Lower leg skin (tissue), 4 donors: ENCODE measurements around the gene EHD4. TPM values are rescaled to one million over a fixed set of nuclear protein-coding genes. Genes with fewer than 3 reads are reported as not detected.
A peak's percentile ranks its signal among the peaks of the same experiment; 100 is the strongest.

Experiments
- DNase-seq, 2 donors: peaks; one replicate each; pipeline ENCODE4 v3.0.0-alpha.2; 2019; ENCODE audit warnings: low spot score in 2 of 2
- H3K4me3 ChIP-seq: fragments of 200-600 bp; sonication (generic); 2 replicates; pipeline ENCODE4 v1.5.1; 2017; ENCODE audit warnings: mild to moderate bottlenecking, low read depth; ENCODE audit not compliant: poor library complexity, severe bottlenecking
- POLR2A ChIP-seq, 2 donors: fragments of 450-650 bp; IDR thresholded peaks; one replicate each; pipeline ENCODE4 v1.6.1; 2016 to 2017; ENCODE audit warnings: antibody characterized with exemption in 2 of 2, mild to moderate bottlenecking in 1 of 2, moderate library complexity in 1 of 2
- WGBS, 2 donors: methylation state at CpG; one replicate each; pipeline ENCODE4 v1.1.5; 2018; 5-methylcytosine and 5-hydroxymethylcytosine counted together
- intact Hi-C: fragments of 100-400 bp; cut with DNase I; formaldehyde crosslinking; loops from one replicate; pipeline ENCODE4 v1.15.0; 2023; ENCODE audit warnings: low total_unique reads
- total RNA-seq, 4 donors: library from RNA; depleted of rRNA; stranded (reverse); fragments of >200 nt; gene quantifications; one replicate each; pipeline ENCODE4 v1.1.0, GENCODE V29; 2016
- TF ChIP-seq, protein P1 (sequence below), 3 donors: fragments of 450-650 bp; IDR thresholded peaks; one replicate each; pipeline ENCODE4 v1.5.1; 2016; ENCODE audit warnings: antibody characterized with exemption in 3 of 3, mild to moderate bottlenecking in 3 of 3, moderate library complexity in 2 of 3

EHD4 gene
- total RNA-seq, 4 donors from 2014 or later: 19.6 to 27.3 (median 23.3) TPM

DNA sequence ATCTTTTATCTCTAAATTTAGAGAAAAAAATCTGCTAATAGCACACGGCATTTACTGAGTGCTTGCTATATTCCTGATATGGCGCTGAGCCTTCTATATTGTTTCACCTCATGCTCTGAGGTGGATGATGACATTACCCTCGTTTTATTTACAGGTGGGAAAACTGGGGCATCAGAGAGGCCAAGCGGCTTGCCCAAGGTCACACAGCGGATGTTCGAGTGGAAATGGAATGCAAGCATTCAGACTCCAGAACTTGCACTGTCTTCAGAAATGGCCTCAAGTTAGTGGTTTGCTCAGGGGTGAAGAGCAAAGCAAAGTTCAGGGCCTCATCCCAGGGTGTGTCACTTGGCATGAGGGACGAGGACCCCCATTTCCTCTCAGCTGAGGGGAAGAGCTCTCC is 17.3 kb downstream of the EHD4 start:
- TF ChIP-seq POLR2A (IDR thresholded peaks at IDR 0.05): no peak
- TF ChIP-seq, protein P1, sequence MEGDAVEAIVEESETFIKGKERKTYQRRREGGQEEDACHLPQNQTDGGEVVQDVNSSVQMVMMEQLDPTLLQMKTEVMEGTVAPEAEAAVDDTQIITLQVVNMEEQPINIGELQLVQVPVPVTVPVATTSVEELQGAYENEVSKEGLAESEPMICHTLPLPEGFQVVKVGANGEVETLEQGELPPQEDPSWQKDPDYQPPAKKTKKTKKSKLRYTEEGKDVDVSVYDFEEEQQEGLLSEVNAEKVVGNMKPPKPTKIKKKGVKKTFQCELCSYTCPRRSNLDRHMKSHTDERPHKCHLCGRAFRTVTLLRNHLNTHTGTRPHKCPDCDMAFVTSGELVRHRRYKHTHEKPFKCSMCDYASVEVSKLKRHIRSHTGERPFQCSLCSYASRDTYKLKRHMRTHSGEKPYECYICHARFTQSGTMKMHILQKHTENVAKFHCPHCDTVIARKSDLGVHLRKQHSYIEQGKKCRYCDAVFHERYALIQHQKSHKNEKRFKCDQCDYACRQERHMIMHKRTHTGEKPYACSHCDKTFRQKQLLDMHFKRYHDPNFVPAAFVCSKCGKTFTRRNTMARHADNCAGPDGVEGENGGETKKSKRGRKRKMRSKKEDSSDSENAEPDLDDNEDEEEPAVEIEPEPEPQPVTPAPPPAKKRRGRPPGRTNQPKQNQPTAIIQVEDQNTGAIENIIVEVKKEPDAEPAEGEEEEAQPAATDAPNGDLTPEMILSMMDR (IDR thresholded peaks at IDR 0.05): no peak
- 91 to 93% methylated on average over 7 of the region's 7 CpGs for WGBS, 2 donors
- no peak overlapping the region for H3K4me3 ChIP-seq
- intact Hi-C loops: no loop called here
- DNase-seq: peak in 1 of 2 donors; percentile 18

DNA sequence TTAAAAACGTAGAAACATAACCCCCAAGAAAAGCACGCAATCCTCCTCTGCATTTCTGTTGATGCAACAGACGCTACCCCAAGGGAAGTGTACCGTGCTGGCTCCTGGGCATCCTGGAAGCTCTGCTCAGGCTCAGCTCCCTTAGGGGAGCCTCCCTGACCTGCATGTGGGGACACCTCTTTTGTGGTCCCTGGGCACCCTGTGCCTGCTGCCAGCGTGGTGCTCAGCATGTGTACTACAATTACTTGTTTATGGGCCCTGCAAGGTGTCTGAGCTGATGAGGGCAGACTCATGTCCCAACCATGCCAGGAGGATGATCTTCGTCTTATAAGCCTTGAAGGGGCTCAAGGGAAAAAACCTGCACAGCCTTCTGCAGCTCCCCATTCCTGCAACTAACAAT is 18.3 kb downstream of the EHD4 start:
- intact Hi-C loops: no loop called here
- DNase-seq: peak in 1 of 2 donors; percentile 57
- no peak overlapping the region for H3K4me3 ChIP-seq
- 91 to 92% methylated on average over 6 of the region's 6 CpGs for WGBS, 2 donors
- TF ChIP-seq, protein P1 (IDR thresholded peaks at IDR 0.05): no peak
- TF ChIP-seq POLR2A (IDR thresholded peaks at IDR 0.05): no peak

DNA sequence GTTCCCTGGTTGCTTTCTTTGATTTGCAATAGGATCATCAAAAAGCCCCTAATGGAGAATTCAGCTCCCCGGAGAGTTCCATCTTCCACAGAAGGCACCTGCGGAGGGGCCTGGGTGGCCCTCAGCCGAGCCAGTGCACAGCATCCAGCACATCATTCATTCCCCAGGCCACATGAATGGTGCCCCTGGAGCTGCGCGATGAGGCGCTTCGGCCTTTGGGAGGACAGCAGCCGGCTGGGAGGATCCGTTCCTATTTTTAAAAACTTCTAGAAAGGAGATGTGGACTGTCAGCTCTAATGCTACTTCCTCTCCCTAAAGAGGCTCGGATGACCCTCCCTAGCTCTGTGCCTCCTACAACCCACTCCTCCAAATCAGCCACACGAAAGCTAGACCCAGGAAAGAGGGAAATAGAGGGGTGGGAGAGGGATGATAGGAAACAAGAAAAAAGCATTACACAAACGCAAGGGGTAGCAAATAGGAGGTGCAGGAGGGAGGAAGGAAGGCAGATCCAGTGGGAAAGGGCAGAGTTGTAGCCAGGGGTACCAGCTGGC is 20.3 kb downstream of the EHD4 start:
- no peak overlapping the region for H3K4me3 ChIP-seq
- intact Hi-C loops: no loop called here
- TF ChIP-seq, protein P1 (IDR thresholded peaks at IDR 0.05): no peak
- TF ChIP-seq POLR2A (IDR thresholded peaks at IDR 0.05): no peak
- DNase-seq: peak in 1 of 2 donors; percentile 73
- WGBS, 2 donors: 79 to 93% methylated on average over 12 of the region's 12 CpGs

DNA sequence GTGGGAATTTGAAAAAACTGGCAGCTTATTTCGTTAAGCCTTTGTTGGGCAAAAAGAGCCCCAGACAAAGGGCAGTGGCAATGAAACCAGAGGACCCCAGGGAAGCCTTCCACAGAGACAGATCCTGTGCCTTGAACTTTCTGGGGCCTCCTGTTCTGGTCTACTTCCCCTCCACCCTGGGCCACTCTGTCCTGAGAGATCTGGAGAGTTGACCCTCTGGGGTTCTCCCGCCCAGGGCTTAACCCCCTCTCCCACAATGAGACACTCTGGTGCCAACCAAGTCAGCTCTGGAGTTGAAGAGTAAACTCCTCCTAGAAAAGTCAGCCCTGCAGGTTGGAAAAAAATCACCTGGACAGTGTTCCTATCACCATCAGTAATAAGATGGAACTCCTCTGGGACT is 20.8 kb downstream of the EHD4 start:
- WGBS, 2 donors: 37 to 57% methylated on average over 2 of the region's 2 CpGs
- DNase-seq: peak in 1 of 2 donors; percentile 79
- intact Hi-C loops: no loop called here
- TF ChIP-seq, protein P1 (IDR thresholded peaks at IDR 0.05): no peak
- TF ChIP-seq POLR2A (IDR thresholded peaks at IDR 0.05): no peak
- H3K4me3 ChIP-seq: no peak overlapping the region

DNA sequence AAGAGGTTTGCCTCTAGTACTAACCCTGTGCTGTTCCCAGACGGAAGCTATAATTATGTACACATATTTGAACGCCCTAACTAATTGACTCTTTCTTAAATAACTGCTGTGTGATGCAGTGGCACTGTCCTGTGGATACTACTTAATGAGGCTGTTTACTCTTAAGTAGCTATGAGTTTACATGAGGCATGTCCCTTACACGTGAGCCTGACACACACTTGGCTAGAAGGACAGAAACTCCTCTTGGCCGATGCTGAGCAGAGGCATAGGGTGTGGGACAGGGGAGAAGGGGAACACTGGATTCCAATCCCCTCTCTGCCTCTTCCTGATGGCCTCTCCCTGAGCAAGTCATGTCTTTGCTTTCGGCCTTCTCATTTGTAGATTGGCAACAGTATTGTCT is 21.9 kb downstream of the EHD4 start:
- WGBS, 2 donors: 35 to 52% methylated on average over 5 of the region's 5 CpGs
- H3K4me3 ChIP-seq: no peak overlapping the region
- TF ChIP-seq, protein P1 (IDR thresholded peaks at IDR 0.05): no peak
- TF ChIP-seq POLR2A (IDR thresholded peaks at IDR 0.05): no peak
- peak; percentile 36 to 81 for DNase-seq
- intact Hi-C loops: no loop called here

DNA sequence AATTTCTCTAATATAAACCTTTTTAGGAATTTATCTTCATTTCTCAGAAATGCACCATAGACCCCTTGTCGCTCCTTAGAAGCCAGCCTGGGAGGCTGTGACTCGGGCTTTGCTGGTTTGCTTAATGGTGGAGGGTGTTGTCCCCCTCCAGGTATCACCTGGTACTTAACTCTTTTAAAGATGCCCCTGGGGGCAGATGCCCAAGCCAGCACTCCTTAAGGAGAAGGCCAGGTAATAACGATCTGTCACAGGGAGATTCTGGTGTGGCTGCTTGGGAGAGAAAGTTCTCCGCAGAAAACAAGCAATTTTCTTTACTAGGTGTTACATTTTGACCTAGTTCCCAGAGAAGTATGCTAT is 22.3 kb downstream of the EHD4 start:
- no peak for TF ChIP-seq POLR2A (IDR thresholded peaks at IDR 0.05)
- TF ChIP-seq, protein P1 (IDR thresholded peaks at IDR 0.05): no peak
- DNase-seq: peak in 1 of 2 donors; percentile 36
- 73 to 79% methylated on average over 4 of the region's 4 CpGs for WGBS, 2 donors
- intact Hi-C loops: no loop called here
- no peak overlapping the region for H3K4me3 ChIP-seq
